Hepatocyte (in vitro differentiated cells): ENCODE data around the gene DGKD.

Experiments used
- EZH2 ChIP-seq: fragments of 200-600 bp; sonication (generic); IDR thresholded peaks from 2 replicates; pipeline ENCODE4 v1.6.1; 2016; ENCODE audit warnings: antibody characterized with exemption, mild to moderate bottlenecking, borderline replicate concordance
- EZH2phosphoT487 ChIP-seq: fragments of 200-600 bp; sonication (generic); IDR thresholded peaks from one replicate; pipeline ENCODE4 v1.6.1; 2018; ENCODE audit warnings: antibody characterized with exemption, mild to moderate bottlenecking, low read depth, moderate library complexity; ENCODE audit not compliant: unreplicated experiment, severe bottlenecking
- TF ChIP-seq, protein P1 (sequence below): fragments of 200-600 bp; sonication (generic); IDR thresholded peaks from 2 replicates; pipeline ENCODE4 v1.5.1; 2016; ENCODE audit warnings: antibody characterized with exemption, mild to moderate bottlenecking; ENCODE audit not compliant: poor library complexity

DNA sequence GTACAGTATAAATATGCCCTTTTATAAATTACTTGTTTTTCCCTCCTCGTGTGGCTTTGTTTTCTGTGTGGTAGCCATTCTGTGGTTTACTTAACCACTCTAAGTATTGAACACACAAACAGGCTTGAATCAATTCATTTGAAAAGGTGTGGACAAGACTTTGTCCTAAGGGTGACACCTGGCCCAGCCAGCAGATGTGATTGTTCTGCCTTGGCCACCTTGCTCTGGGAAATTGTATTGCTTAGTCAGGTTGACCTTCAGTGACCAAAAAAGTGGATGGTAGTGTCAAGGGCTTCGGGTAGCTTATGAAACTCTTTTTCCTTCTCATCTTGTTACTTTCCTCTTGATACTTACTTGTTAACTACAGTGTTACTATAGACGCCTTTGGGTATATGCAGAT lies 61.9 kb downstream of the DGKD start:
- TF ChIP-seq, protein P1, sequence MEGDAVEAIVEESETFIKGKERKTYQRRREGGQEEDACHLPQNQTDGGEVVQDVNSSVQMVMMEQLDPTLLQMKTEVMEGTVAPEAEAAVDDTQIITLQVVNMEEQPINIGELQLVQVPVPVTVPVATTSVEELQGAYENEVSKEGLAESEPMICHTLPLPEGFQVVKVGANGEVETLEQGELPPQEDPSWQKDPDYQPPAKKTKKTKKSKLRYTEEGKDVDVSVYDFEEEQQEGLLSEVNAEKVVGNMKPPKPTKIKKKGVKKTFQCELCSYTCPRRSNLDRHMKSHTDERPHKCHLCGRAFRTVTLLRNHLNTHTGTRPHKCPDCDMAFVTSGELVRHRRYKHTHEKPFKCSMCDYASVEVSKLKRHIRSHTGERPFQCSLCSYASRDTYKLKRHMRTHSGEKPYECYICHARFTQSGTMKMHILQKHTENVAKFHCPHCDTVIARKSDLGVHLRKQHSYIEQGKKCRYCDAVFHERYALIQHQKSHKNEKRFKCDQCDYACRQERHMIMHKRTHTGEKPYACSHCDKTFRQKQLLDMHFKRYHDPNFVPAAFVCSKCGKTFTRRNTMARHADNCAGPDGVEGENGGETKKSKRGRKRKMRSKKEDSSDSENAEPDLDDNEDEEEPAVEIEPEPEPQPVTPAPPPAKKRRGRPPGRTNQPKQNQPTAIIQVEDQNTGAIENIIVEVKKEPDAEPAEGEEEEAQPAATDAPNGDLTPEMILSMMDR, result no peak
- TF ChIP-seq EZH2 (no peak), EZH2phosphoT487 (no peak)
